Measurements from ENCODE around the gene MTERF4.
"Not testable (repeated sequence)": the region's sequence is repeated elsewhere in the genome, so short reads cannot be mapped to it uniquely, and the experiment has no call there.

MTERF4 gene

GRCh38 chr2:241110607-241111439, 8.7 kb upstream of the MTERF4 start:
- no peak for DNase-seq (ENCODE audit: low read depth)

GRCh38 chr2:241110089-241110606, 8.1 kb upstream of the MTERF4 start:
- no peak for DNase-seq (ENCODE audit: low read depth)

GRCh38 chr2:241109210-241110088, 7.4 kb upstream of the MTERF4 start:
- no peak for DNase-seq (ENCODE audit: low read depth)

GRCh38 chr2:241108271-241109209, 6.5 kb upstream of the MTERF4 start:
- DNase-seq (ENCODE audit: low read depth) = no peak

GRCh38 chr2:241107031-241107783, 5.1 kb upstream of the MTERF4 start:
- DNase-seq (ENCODE audit: low read depth) = no peak

- DNase-seq (ENCODE audit: low read depth) = no peak
Observed at GRCh38 chr2:241105641-241106040, 3.6 kb upstream of the MTERF4 start.

- DNase-seq (ENCODE audit: low read depth) = not testable (repeated sequence)
Observed at GRCh38 chr2:241104611-241105010, 2.5 kb upstream of the MTERF4 start.

- no peak for DNase-seq (ENCODE audit: low read depth)
Observed at GRCh38 chr2:241103176-241103595, 1.1 kb upstream of the MTERF4 start.

- no peak for DNase-seq (ENCODE audit: low read depth)
Observed at GRCh38 chr2:241099246-241099645, 2.8 kb downstream of the MTERF4 start.

GRCh38 chr2:241096979-241097378, 5.1 kb downstream of the MTERF4 start:
- no peak for DNase-seq (ENCODE audit: low read depth)

GRCh38 chr2:241095594-241096290, 6.3 kb downstream of the MTERF4 start:
- no peak for DNase-seq (ENCODE audit: low read depth)

- DNase-seq (ENCODE audit: low read depth) = no peak
Observed at GRCh38 chr2:241094924-241095420, 7.1 kb downstream of the MTERF4 start.

- no peak for DNase-seq (ENCODE audit: low read depth)
Observed at GRCh38 chr2:241094172-241094571, 7.9 kb downstream of the MTERF4 start.

- DNase-seq (ENCODE audit: low read depth) = not testable (repeated sequence)
Observed at GRCh38 chr2:241093133-241093781, 8.8 kb downstream of the MTERF4 start.

GRCh38 chr2:241092677-241093076, 9.4 kb downstream of the MTERF4 start:
- DNase-seq (ENCODE audit: low read depth) = no peak

- DNase-seq (ENCODE audit: low read depth) = no peak
Observed at GRCh38 chr2:241091734-241092445, 10.2 kb downstream of the MTERF4 start.

GRCh38 chr2:241091201-241091600, 10.9 kb downstream of the MTERF4 start:
- DNase-seq (ENCODE audit: low read depth) = no peak

- no peak for DNase-seq (ENCODE audit: low read depth)
Observed at GRCh38 chr2:241088791-241089732, 13.0 kb downstream of the MTERF4 start.
